ENCODE results near the gene KCNA1.

Gene KCNA1

GRCh38 chr12:4910502-4911315, 1.0 kb downstream of the KCNA1 start:
- in situ Hi-C loops (cut with MboI; ENCODE audit: low sequenced_read_pairs): no loop called here

DNA sequence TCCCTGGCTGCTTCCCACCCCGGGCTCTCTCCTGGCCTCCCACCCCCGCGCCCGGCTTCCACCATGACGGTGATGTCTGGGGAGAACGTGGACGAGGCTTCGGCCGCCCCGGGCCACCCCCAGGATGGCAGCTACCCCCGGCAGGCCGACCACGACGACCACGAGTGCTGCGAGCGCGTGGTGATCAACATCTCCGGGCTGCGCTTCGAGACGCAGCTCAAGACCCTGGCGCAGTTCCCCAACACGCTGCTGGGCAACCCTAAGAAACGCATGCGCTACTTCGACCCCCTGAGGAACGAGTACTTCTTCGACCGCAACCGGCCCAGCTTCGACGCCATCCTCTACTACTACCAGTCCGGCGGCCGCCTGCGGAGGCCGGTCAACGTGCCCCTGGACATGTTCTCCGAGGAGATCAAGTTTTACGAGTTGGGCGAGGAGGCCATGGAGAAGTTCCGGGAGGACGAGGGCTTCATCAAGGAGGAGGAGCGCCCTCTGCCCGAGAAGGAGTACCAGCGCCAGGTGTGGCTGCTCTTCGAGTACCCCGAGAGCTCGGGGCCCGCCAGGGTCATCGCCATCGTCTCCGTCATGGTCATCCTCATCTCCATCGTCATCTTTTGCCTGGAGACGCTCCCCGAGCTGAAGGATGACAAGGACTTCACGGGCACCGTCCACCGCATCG, 1.8 kb downstream of the KCNA1 start:
- in situ Hi-C loops (cut with MboI; ENCODE audit: low sequenced_read_pairs): no loop called here

DNA sequence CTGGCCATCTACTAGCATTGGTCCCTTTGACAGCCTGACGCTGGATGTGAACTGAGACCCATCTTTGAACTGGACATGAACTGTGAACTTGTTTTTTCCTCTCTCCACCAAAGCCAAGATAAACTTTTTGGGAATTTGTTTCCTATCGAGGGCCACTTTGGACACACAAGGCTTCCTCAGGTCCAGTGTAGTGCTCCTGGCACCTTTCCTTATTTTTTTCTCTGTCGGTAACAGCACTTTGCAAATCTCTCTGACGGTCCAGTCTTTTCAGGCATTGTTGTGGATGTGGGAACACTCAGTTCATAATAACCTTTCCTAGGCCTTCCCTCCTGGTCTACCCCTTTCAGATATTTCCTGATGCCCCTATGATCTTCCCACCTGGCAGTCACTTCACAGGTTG, 5.0 kb downstream of the KCNA1 start:
- in situ Hi-C loops (cut with MboI; ENCODE audit: low sequenced_read_pairs): no loop called here

GRCh38 chr12:4915752-4916151, 6.0 kb downstream of the KCNA1 start:
- in situ Hi-C loops (cut with MboI; ENCODE audit: low sequenced_read_pairs): no loop called here

DNA sequence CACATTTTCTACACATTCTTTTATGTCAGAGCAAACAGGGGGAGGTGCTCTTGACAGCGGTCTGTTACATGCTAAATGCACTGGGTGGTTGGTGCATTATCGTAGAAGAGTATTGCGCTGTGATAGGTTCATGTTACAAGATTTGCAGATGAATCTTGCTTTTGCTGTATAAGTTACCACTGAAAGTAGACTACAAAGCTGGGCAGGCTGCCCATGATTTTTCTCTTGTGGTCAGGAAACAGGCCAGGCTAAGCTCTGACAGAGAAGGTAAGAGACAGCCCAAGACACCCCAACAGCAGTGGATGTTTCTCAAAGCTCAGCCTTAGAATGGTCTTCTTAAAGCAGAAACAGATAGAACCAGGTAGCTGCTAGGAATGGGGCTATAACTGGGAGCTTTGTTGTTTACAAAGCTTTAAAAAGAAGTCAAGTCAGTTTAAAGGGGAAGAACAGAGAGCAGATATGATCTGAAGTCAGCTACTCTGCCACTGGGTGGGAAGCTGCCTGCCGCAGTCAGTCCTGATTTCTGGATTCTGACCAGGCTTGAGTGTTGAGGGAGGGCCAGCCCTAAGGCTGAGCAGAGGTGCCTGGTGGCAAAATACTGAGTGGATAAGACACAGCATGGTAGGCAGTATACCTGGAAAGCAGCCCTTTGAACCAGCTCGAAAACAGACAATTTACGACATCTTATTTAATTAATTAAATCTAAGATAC, 9.4 kb downstream of the KCNA1 start:
- in situ Hi-C loops (cut with MboI; ENCODE audit: low sequenced_read_pairs): no loop called here

- in situ Hi-C loops (cut with MboI; ENCODE audit: low sequenced_read_pairs): no loop called here
These were observed 22.9 kb downstream of the KCNA1 start for GRCh38 chr12:4932576-4932975.

GRCh38 chr12:4933411-4933810, 23.7 kb downstream of the KCNA1 start:
- in situ Hi-C loops (cut with MboI; ENCODE audit: low sequenced_read_pairs): no loop called here

GRCh38 chr12:4934407-4935035, 24.8 kb downstream of the KCNA1 start:
- in situ Hi-C loops (cut with MboI; ENCODE audit: low sequenced_read_pairs): no loop called here

GRCh38 chr12:4938900-4939299, 29.2 kb downstream of the KCNA1 start:
- in situ Hi-C loops (cut with MboI; ENCODE audit: low sequenced_read_pairs): no loop called here

DNA sequence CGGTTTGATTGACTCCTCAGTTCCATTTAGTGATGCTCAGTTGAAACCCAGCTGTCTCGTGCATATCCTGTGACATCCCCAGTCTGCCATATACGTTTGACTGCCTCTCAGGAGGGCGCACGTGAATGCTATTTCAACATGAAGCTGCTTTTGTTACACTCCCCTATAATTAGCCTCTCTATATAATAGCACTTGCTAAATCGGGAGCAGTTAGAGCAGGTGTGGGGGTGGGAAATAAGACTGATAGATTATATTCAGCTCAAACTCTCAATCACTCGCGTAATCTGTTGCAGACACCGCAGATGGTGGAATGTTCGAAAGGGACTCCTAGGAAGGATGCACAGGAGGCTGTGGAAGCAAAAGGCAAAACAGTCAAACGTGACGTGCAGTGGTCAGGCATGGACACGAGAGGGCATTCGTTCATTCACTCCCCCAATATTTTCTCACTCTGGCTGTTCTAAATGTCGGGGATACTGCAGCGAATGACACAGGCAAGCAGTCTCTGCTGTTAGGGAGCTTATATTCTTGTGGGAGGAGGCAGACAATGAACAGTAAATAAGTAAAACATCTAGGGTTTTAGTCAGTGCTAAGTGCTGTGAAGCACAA, 29.8 kb downstream of the KCNA1 start:
- in situ Hi-C loops (cut with MboI; ENCODE audit: low sequenced_read_pairs): no loop called here

DNA sequence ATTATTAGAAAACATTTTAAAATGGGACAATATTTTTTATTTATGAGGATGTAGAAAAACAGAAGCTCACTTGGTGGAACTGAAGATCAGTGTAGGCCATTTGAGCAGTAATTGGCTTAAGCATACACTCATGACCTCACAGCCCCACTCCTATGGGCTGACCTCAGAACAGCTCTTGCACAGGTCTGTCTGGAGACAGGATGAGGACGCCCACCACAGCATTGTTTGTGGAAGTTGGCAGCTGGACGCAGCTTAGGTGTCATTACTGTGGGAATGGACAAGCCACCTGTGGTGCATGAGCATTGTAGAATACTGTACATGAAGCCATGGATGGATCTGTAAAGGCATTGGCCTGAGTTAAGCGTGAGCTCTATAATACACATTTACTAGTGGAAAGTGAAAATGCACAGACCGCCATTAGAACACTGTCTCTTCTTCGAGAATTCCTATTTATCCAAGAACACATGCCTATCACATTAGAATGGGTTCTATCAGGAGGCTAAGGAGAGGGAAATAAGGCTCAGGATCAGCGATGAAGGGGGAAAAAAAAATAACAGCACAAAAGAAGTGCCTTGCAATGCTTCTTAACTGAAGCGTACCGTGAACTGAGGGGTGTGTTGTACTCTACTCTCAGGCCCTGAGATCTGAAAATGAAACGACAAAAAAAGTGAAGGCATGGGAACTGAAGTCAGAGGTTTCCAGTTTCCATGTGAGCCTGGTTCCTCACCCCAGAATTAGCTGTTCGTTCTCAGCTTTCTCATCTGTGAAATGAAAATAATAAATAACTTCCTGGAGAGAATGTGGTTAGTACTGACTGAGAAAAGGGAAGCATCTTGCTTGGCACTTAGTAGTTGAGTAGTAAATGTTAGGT, 33.6 kb downstream of the KCNA1 start:
- in situ Hi-C loops (cut with MboI; ENCODE audit: low sequenced_read_pairs): no loop called here

GRCh38 chr12:4943938-4944284, 34.2 kb downstream of the KCNA1 start:
- in situ Hi-C loops (cut with MboI; ENCODE audit: low sequenced_read_pairs): no loop called here

- in situ Hi-C loops (cut with MboI; ENCODE audit: low sequenced_read_pairs): no loop called here
These were observed 37.5 kb downstream of the KCNA1 start for GRCh38 chr12:4947253-4947652.

- in situ Hi-C loops (cut with MboI; ENCODE audit: low sequenced_read_pairs): no loop called here
These were observed 41.4 kb downstream of the KCNA1 start for GRCh38 chr12:4951083-4951482.

- in situ Hi-C loops (cut with MboI; ENCODE audit: low sequenced_read_pairs): no loop called here
These were observed 41.9 kb downstream of the KCNA1 start for GRCh38 chr12:4951601-4952000.

DNA sequence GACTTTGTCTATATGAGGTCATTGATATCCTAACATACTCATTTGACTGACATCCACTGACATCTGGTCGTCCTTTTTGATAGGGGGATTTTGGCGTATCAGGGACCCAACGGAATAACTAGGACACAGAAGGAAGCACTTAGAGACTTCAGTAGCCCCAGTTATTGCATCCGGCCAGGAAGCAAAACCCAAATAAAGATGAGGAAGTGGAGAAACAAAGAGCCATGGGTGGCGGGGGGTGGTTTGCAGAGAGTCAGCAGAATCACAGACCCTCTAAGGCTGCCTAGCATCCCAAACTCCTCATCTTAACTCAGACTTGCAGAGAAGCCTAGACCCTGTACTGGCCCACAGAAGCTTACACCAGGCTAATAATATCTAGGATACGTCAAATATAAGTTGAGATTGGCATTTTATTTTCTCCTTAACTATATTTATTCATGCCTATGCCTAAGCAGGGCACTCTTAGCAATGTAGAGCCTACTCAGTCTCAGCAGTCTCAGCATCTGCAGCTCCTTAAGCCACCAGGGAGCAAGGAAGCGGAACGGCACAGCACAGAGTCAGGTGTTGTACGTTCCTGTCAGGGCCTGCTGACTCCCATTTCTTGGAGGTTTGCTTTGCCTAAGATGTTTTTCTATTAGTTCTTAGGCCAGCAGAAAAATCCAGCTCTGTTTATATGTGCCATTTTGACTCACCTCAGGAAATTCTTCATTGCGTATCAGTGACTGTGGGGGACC, 45.1 kb downstream of the KCNA1 start:
- in situ Hi-C loops (cut with MboI; ENCODE audit: low sequenced_read_pairs): no loop called here

DNA sequence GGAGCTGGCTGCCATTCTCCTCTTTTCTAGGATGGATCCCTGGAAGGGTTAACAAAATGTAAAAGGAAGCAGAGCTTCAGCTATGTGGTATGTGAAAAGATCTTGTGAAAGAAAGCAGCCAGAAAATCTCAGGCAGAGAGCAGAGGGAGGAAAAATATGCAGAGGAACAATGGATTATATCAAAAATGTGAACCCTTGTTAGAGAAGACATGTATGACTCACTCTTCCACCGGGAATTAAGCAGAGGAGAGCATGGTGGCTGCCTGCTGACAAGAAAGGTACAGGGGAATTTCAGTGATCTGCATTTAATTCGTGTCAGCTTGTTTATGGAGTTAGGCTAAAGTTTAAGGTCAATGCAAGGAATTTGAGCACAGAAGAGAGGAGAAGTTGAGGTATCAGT, 46.3 kb downstream of the KCNA1 start:
- in situ Hi-C loops (cut with MboI; ENCODE audit: low sequenced_read_pairs): no loop called here

- in situ Hi-C loops (cut with MboI; ENCODE audit: low sequenced_read_pairs): no loop called here
These were observed 47.3 kb downstream of the KCNA1 start for GRCh38 chr12:4956968-4957367.

- in situ Hi-C loops (cut with MboI; ENCODE audit: low sequenced_read_pairs): no loop called here
These were observed 48.1 kb downstream of the KCNA1 start for GRCh38 chr12:4957761-4958160.
